HCT116 (cell line): ENCODE data around the gene SLC6A12. TPM values are rescaled to one million over a fixed set of nuclear protein-coding genes. Genes with fewer than 3 reads are reported as not detected.

Experiments used
- ATAC-seq: fragments of 200-7000 bp; cut with Tn5 transposase; 2 replicates; pipeline ENCODE4 v1.9.1; 2020; ENCODE audit warnings: mild to moderate bottlenecking, moderate library complexity
- BruUV-seq: library from RNA; stranded (reverse); fragments of 400-500 nt; replicated peaks from 2 replicates; lab custom pipeline; 2021; lab: Mats Ljungman, UMichigan
- CTCF ChIA-PET: fragments of 300-600 bp; sonication (Branson Sonifier 250); formaldehyde crosslinking; loops from one replicate; lab custom pipeline; 2021; ENCODE audit warnings: antibody characterized with exemption; lab: Charles Lee
- POLR2A ChIA-PET: fragments of 300-600, 350-600 bp; sonication (Branson Sonifier 250); formaldehyde crosslinking; loops from one replicate; lab custom pipeline; 2021; ENCODE audit warnings: antibody characterized with exemption; lab: Charles Lee
- RAD21 ChIA-PET, 2 experiments: fragments of 300-600 bp; sonication (Branson Sonifier 250); formaldehyde crosslinking; loops; one replicate each; lab custom pipeline; 2023; ENCODE audit warnings: low total read pairs in 2 of 2; ENCODE audit not compliant: uncharacterized antibody in 2 of 2, unreplicated experiment in 2 of 2, low non-redundant PET in 1 of 2; lab: Charles Lee
- DNase-seq: peaks from one replicate; pipeline ENCODE4 v3.0.0-alpha.2; 2010; ENCODE audit warnings: low read depth, low spot score
- H2AFZ ChIP-seq: fragments of 200-600 bp; shearing (Covaris generic), sonication (generic); 2 replicates; pipeline ENCODE4 v1.6.1; 2017; ENCODE audit warnings: low read depth, mixed run types, mixed read lengths, antibody characterized with exemption, low read length; ENCODE audit not compliant: poor library complexity, severe bottlenecking
- H3K27ac ChIP-seq: 2 replicates; pipeline ENCODE4 v1.5.1; 2012; ENCODE audit warnings: low read depth, low read length
- H3K27me3 ChIP-seq: fragments of 200-600 bp; sonication (generic); 2 replicates; pipeline ENCODE4 v1.6.1; 2016; ENCODE audit warnings: mixed run types, low read length, mixed read lengths; ENCODE audit not compliant: insufficient read depth
- H3K36me3 ChIP-seq, 2 experiments: fragments of 200-500 bp in 1 of 2; fragments of 200-600 bp in 1 of 2; sonication (Bioruptor generic) in 1 of 2; sonication (generic) in 1 of 2; 2 replicates each; pipeline versions ENCODE4 v1.5.1 to v1.6.1; 2014 to 2016; ENCODE audit warnings: low read length in 2 of 2, inconsistent platforms in 1 of 2, mixed read lengths in 1 of 2, mixed run types in 1 of 2; ENCODE audit not compliant: insufficient read depth in 2 of 2, control insufficient read depth in 1 of 2
- H3K4me1 ChIP-seq, 2 experiments: fragments of 200-600 bp in 1 of 2; sonication (generic) in 1 of 2; 2 replicates each; pipeline versions ENCODE4 v1.5.1 to v1.6.1; 2012 to 2017; ENCODE audit warnings: low read length in 2 of 2, inconsistent platforms in 1 of 2, mild to moderate bottlenecking in 1 of 2, mixed read lengths in 1 of 2, mixed run types in 1 of 2, moderate library complexity in 1 of 2; ENCODE audit not compliant: insufficient read depth in 2 of 2, control insufficient read depth in 1 of 2
- H3K4me2 ChIP-seq: fragments of 200-600 bp; sonication (generic); 2 replicates; pipeline ENCODE4 v1.6.1; 2017; ENCODE audit warnings: mixed run types, low read length, mixed read lengths
- H3K4me3 ChIP-seq, 2 experiments: fragments of 200-600 bp in 1 of 2; sonication (generic) in 1 of 2; replicated peaks in 1 of 2; 2 replicates each; pipeline ENCODE4 v1.5.1; 2011 to 2016; ENCODE audit warnings: low read length in 2 of 2, control low read depth in 1 of 2, low read depth in 1 of 2, mild to moderate bottlenecking in 1 of 2, mixed read lengths in 1 of 2, mixed run types in 1 of 2
- H3K79me2 ChIP-seq: fragments of 200-600 bp; sonication (generic); 2 replicates; pipeline ENCODE4 v1.6.1; 2017; ENCODE audit warnings: mild to moderate bottlenecking, mixed run types, low read length, moderate library complexity, mixed read lengths; ENCODE audit not compliant: insufficient read depth
- H3K9ac ChIP-seq: fragments of 200-600 bp; sonication (generic); 2 replicates; pipeline ENCODE4 v1.6.1; 2016; ENCODE audit warnings: low read length, mixed read lengths
- H3K9me2 ChIP-seq: fragments of 200-600 bp; sonication (generic), shearing (Covaris generic); 2 replicates; pipeline ENCODE4 v1.6.1; 2017; ENCODE audit warnings: mixed run types, mild to moderate bottlenecking, moderate library complexity; ENCODE audit not compliant: insufficient read depth
- H3K9me3 ChIP-seq, 2 experiments: fragments of 200-500 bp in 1 of 2; fragments of 200-600 bp in 1 of 2; sonication (Bioruptor generic) in 1 of 2; sonication (generic) in 1 of 2; 2 replicates each; pipeline ENCODE4 v1.6.1; 2014 to 2017; ENCODE audit warnings: low read length in 2 of 2, mixed read lengths in 2 of 2, inconsistent platforms in 1 of 2, low read depth in 1 of 2, mild to moderate bottlenecking in 1 of 2, mixed run types in 1 of 2, moderate library complexity in 1 of 2; ENCODE audit not compliant: control insufficient read depth in 1 of 2, insufficient read depth in 1 of 2
- H4K20me1 ChIP-seq: fragments of 200-600 bp; sonication (generic), shearing (Covaris generic); 2 replicates; pipeline ENCODE4 v1.6.1; 2017; ENCODE audit warnings: mixed run types, mild to moderate bottlenecking, moderate library complexity; ENCODE audit not compliant: insufficient read depth
- CBX3 ChIP-seq: IDR thresholded peaks from 2 replicates; pipeline ENCODE4 v1.6.1; 2012; ENCODE audit warnings: low read depth
- CTCF ChIP-seq, 3 experiments: fragments of 200-600 bp in 1 of 3; sonication (generic) in 1 of 3; IDR thresholded peaks in 2 of 3; conservative IDR thresholded peaks in 1 of 3; 2 replicates each; pipeline ENCODE4 v1.5.1; 2012 to 2017; ENCODE audit warnings: low read depth in 2 of 3, low read length in 2 of 3, antibody characterized with exemption in 1 of 3, borderline replicate concordance in 1 of 3, control low read depth in 1 of 3, mild to moderate bottlenecking in 1 of 3, mixed read lengths in 1 of 3, mixed run types in 1 of 3, moderate library complexity in 1 of 3; ENCODE audit not compliant: insufficient read depth in 1 of 3
- EGR1 ChIP-seq: IDR thresholded peaks from 2 replicates; pipeline ENCODE4 v1.6.1; 2012; ENCODE audit warnings: low read depth
- ELF1 ChIP-seq: IDR thresholded peaks from 2 replicates; pipeline ENCODE4 v1.6.1; 2012; ENCODE audit warnings: low read depth, borderline replicate concordance
- EZH2 ChIP-seq: fragments of 200-600 bp; sonication (generic); IDR thresholded peaks from 2 replicates; pipeline ENCODE4 v1.6.1; 2017; ENCODE audit warnings: antibody characterized with exemption, mixed run types
- EZH2phosphoT487 ChIP-seq: fragments of 200-600 bp; IDR thresholded peaks from 2 replicates; pipeline ENCODE4 v1.6.1; 2018; ENCODE audit warnings: antibody characterized with exemption, borderline replicate concordance
- FOSL1 ChIP-seq: IDR thresholded peaks from 2 replicates; pipeline ENCODE4 v1.6.1; 2012; ENCODE audit warnings: low read depth
- POLR2A ChIP-seq: IDR thresholded peaks from 2 replicates; pipeline ENCODE4 v1.7.0; 2011; ENCODE audit warnings: borderline replicate concordance; ENCODE audit not compliant: insufficient read depth, insufficient read length; ENCODE audit errors: extremely low read depth
- POLR2AphosphoS5 ChIP-seq: IDR thresholded peaks from 2 replicates; pipeline ENCODE4 v1.6.1; 2011; ENCODE audit warnings: mild to moderate bottlenecking, low read depth, low read length, moderate library complexity
- SIN3A ChIP-seq: IDR thresholded peaks from 2 replicates; pipeline ENCODE4 v1.6.1; 2012; ENCODE audit warnings: low read depth
- SRF ChIP-seq: IDR thresholded peaks from 2 replicates; pipeline ENCODE4 v1.6.1; 2012; ENCODE audit warnings: low read depth
- ZFX ChIP-seq: fragments of 450-650 bp; IDR thresholded peaks from 2 replicates; pipeline ENCODE4 v1.6.1; 2017
- intact Hi-C: fragments of 100-400 bp; cut with micrococcal nuclease; formaldehyde crosslinking; loops from 2 replicates; pipeline ENCODE4 v1.10.0; 2022
- total RNA-seq: library from RNA; stranded (reverse); gene quantifications from one replicate; pipeline ENCODE4 v1.2.1, GENCODE V29; 2021; ENCODE audit not compliant: unreplicated experiment
- TF ChIP-seq, protein P1 (sequence below): IDR thresholded peaks from 2 replicates; pipeline ENCODE4 v1.6.1; 2012; ENCODE audit warnings: low read depth
- TF ChIP-seq, protein P2 (sequence below): IDR thresholded peaks from 2 replicates; pipeline ENCODE4 v1.6.1; 2011; ENCODE audit warnings: mild to moderate bottlenecking, low read length, moderate library complexity; ENCODE audit not compliant: insufficient replicate concordance; ENCODE audit errors: extremely low read depth

Gene SLC6A12
- total RNA-seq, 1 experiment from 2014 or later: 0.64 TPM

DNA sequence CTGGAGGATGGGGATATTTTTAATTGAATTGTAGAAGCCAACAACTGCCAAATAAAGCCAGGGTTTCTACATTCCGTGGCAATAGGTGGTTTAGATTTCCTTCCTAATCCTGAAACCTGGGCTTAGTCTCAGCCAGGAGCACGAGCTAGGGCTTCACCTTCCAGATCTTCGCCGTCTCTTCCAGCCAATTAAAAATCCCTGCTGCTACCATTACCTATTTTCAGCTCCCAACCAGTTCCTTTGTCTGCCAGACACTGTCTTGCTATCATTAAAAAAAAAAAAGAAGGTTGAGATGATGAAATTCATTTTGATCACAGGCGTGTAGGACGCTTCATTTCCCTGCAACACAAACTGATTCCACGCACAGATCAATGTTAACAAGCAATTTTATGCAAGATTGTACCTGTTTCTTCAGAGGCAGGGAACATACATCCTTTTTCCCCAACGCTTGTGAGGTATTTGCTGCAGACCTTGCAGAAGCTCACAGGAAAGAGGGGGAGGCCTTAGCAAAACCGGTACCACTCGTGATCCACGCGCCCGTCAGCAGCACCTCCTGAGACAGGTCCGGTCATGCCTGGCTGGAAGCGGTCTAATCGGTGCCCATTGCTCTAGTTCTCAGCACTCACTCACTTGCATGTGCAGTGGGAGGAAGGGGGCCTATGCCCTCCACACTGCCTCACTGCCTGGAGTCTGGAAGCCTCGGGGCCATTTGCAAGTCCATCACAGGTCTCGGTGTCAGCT is 65.1 kb downstream of the SLC6A12 start:
- TF ChIP-seq SRF (no peak), SIN3A (no peak), FOSL1 (no peak), ELF1 (no peak), EZH2 (no peak), EZH2phosphoT487 (no peak), ZFX (no peak), CTCF (IDR thresholded peaks at IDR 0.05 in 2 of 3, conservative IDR thresholded peaks at IDR 0.05 in 1 of 3; ENCODE audit: borderline replicate concordance in 1 of 3, insufficient read depth in 1 of 3, low read depth in 2 of 3, low read length in 2 of 3) (no peak), POLR2A (no peak), EGR1 (no peak), POLR2AphosphoS5 (no peak), CBX3 (no peak)
- TF ChIP-seq, protein P1, sequence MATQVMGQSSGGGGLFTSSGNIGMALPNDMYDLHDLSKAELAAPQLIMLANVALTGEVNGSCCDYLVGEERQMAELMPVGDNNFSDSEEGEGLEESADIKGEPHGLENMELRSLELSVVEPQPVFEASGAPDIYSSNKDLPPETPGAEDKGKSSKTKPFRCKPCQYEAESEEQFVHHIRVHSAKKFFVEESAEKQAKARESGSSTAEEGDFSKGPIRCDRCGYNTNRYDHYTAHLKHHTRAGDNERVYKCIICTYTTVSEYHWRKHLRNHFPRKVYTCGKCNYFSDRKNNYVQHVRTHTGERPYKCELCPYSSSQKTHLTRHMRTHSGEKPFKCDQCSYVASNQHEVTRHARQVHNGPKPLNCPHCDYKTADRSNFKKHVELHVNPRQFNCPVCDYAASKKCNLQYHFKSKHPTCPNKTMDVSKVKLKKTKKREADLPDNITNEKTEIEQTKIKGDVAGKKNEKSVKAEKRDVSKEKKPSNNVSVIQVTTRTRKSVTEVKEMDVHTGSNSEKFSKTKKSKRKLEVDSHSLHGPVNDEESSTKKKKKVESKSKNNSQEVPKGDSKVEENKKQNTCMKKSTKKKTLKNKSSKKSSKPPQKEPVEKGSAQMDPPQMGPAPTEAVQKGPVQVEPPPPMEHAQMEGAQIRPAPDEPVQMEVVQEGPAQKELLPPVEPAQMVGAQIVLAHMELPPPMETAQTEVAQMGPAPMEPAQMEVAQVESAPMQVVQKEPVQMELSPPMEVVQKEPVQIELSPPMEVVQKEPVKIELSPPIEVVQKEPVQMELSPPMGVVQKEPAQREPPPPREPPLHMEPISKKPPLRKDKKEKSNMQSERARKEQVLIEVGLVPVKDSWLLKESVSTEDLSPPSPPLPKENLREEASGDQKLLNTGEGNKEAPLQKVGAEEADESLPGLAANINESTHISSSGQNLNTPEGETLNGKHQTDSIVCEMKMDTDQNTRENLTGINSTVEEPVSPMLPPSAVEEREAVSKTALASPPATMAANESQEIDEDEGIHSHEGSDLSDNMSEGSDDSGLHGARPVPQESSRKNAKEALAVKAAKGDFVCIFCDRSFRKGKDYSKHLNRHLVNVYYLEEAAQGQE: no peak
- TF ChIP-seq, protein P2, sequence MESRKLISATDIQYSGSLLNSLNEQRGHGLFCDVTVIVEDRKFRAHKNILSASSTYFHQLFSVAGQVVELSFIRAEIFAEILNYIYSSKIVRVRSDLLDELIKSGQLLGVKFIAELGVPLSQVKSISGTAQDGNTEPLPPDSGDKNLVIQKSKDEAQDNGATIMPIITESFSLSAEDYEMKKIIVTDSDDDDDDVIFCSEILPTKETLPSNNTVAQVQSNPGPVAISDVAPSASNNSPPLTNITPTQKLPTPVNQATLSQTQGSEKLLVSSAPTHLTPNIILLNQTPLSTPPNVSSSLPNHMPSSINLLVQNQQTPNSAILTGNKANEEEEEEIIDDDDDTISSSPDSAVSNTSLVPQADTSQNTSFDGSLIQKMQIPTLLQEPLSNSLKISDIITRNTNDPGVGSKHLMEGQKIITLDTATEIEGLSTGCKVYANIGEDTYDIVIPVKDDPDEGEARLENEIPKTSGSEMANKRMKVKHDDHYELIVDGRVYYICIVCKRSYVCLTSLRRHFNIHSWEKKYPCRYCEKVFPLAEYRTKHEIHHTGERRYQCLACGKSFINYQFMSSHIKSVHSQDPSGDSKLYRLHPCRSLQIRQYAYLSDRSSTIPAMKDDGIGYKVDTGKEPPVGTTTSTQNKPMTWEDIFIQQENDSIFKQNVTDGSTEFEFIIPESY: no peak
- CTCF ChIA-PET: no interaction called here

More for the DNA sequence above, 65.1 kb downstream of the SLC6A12 start:
- Histone ChIP-seq H3K9ac (no peak overlapping the region), H3K27ac (no peak overlapping the region), H3K79me2 (no peaks in the 10 kb centered on the region), H3K4me2 (no peak overlapping the region), H4K20me1 (no peaks in the 10 kb centered on the region), H3K36me3 (no peaks in the 10 kb centered on the region), H3K9me3 (no peaks in the 10 kb centered on the region), H3K9me2 (no peaks in the 10 kb centered on the region), H2AFZ (no peak overlapping the region), H3K4me3 (no peak overlapping the region), H3K27me3 (peaks cover 4% of the 10 kb centered on the region; the same call in 1 of the 2 replicates), H3K4me1 (peaks cover 4 to 8% of the 10 kb centered on the region in 2 experiments; a peak in 1 of 4 replicates)
- DNase-seq: no peak
- intact Hi-C loops: no loop called here
- no TSS peak for BruUV-seq
- ATAC-seq: no peak
- POLR2A ChIA-PET: no interaction called here
- RAD21 ChIA-PET: no interaction called here
